CD4-positive, alpha-beta T cell treated with Interleukin-6 for 4 hours (primary cell): ENCODE results near the gene TSC22D1.

ENCODE experiments used
- DNase-seq: peaks from one replicate; pipeline ENCODE4 v3.0.0-alpha.2; 2020; ENCODE audit warnings: mixed read lengths

TSC22D1 gene

DNA sequence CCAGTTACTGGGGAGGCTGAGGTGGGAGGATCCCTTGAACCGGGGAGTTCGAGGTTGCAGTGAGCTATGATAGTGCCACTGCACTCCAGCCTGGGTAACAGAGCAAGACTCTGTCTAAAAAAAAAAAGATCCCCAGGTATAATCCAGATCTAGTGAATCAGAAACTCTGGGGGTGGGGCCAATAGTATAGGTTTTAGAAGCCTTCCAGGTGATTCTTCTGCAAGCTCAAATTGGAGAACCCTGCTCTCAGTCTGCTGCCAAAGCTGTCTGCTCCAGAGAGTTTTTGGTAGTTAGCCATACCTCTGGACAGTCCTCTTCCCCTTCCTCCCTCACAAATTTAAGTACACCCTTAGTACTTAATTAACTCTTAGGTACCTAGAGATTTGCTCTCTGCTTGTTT lies 174.6 kb downstream of the TSC22D1 start:
- DNase-seq, result no peak

DNA sequence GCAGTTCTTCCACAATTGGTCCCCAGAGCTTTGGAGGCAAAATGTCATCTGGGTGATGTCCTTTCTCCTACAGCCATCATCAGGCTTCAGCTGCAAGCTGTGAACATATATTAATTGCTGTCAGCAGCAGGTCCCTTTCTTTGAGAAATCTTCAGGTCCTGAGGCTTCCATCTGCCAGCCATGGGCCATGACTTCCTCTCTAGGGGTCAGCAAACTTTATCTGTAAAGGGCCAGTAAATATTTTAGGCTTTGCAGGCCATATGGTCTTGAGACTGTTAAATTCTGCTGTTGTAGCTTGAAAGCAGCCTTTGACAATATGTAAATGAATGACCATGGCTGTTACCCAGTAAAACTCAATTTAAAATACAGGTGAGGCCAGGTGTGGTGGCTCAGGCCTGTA lies 175.4 kb downstream of the TSC22D1 start:
- no peak for DNase-seq

GRCh38 chr13:44399074-44399473 lies 177.1 kb downstream of the TSC22D1 start:
- DNase-seq, result no peak

DNA sequence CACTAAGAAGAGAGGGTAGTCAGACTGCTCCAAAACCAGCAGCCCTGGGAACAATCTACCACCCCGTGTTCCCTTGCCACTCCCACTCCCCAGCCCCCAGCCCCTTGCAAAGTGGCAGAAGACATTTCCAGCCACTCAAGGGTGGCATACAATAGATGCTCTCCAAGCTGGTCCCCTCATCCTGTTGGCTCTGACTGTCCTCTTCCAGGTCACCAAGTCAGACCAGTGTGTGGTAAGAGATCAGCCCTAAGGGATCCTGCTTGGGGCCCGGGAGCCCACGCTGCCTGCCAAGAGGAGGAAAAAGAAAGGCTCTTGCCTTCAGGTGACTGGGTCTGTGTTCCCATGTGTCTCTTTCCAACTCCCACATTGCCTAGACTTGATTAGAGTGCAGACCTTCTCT lies 177.5 kb downstream of the TSC22D1 start:
- DNase-seq, result no peak

DNA sequence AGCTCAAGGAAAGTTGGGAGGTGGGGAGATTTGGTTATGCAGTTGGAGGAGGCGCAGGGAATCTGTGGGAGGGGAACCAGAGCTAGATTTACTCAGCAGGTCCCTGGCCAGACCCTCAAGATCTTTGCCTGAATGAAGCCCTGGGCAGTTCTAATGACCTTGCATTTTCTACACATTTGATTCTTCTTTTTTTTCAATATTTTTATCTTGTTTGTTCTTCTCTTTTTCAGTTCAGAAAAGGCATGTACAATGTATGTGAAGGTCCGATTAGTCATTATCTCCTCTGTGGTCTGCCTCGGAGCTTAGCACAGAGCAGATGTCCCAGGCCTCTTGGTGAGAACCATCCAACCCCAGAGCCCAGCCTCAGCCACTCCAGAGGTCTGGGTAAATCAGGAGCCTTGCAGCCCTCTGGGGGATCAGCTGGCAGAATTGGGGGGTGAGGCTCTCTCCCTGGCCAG lies 178.3 kb downstream of the TSC22D1 start:
- no peak for DNase-seq

DNA sequence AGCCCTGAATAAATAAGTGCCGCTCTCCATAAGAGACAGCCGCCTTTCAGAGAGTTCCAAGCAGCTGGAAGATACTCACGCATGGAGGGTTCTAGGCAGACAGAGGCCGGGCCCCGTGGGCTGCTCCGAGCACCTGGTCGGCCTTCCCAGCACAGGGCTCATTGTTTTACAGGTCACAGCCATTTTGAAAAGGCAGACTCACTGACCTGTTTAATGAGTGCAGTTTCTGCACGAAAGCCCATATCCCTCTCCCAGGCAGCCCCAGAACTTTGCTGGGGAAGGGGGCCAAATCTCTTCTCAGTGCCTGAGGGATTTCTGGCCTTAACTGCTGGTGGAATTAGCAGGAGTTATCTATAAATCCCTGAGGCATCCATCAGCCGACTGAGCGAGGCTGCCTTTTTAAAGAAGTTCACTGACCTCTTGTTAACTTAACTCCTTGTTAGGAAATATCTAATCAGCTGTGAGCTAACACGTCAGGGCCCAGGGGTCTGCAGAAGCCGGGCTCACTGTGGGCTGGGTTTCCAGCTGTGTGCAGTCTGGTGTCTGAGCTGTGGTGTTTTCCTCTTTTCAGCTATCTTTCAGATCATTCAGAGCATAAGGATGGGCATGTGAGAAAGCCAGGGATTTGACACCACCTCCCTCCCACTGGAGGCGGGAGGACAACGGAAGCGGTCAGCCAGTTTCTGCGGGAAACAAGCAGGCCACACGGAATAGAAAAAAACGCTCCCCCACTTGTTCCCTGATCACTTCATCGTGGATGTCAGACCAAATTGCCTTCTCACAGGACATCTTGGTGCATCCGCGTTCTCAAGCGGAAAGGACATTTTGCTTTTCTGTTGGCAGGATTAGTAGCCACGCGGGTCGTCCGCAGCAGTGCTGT lies 179.2 kb downstream of the TSC22D1 start:
- no peak for DNase-seq

GRCh38 chr13:44395976-44396694 lies 180.0 kb downstream of the TSC22D1 start:
- no peak for DNase-seq

DNA sequence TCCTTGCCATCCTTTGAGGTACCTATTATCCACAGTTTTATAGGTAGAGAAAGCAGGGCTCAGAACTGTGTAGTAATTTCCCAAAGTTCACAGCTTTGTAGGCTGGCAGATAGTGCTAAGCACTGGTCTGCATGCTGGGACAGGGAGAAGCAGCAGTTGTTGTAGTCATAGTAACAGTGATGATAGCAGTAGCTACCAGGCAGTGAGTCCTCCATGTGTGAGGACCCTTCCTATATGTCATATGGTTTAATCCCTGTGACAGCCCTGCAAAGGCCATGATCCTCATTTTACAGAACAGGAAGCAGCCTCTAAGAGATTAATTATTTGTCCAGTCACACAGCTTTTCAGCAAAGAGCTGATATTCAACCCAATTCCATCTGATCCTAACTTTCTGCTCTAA lies 181.5 kb downstream of the TSC22D1 start:
- DNase-seq, result no peak

GRCh38 chr13:44393391-44393790 lies 182.7 kb downstream of the TSC22D1 start:
- DNase-seq, result no peak

DNA sequence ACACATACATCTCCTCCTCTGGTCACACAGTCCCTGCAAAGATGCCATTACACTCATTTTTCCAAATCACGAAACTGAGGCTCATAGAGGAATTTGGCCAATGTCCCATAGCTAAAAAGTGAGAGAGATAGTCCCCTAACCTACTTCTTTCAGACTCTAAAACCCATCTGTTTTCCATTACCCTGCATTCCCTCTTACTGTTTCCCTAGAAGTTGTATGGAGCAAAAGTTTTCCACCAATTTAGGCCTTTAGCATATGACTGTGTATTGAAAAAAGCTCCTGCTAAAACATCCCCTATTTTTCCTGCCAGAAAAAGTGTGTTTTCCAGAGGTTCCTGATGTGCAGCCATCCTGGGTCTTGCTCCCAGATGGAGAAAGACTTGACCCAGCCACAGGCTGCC lies 186.3 kb downstream of the TSC22D1 start:
- DNase-seq, result no peak

DNA sequence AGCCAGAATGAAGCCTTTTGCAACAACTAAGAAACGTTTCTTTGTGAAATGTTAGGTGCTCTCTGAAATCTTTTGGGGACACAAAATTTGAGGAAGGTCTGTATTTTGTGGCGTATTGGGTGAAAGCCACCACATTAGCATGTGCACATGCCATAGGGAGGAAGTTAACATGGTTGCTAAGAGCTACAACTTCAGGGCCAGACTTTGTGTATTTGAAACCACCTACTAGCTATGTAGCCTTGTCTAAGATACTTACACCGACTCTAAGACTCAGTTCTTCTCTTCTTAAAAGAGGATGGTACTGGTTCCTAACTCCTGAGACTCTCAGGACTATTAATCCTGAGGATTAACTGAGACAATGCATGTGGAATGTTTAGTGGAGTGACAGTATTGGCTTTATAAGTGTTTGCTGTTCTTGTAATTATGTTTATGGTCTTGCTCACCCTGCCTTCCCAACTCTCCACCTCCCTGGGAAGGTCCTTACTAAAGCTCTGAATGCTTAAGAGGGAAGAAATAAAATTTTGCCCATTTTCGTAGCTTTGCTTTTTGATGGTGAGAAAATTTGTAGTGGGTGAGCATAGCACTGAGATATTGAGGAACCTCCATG lies 187.0 kb downstream of the TSC22D1 start:
- DNase-seq, result no peak

DNA sequence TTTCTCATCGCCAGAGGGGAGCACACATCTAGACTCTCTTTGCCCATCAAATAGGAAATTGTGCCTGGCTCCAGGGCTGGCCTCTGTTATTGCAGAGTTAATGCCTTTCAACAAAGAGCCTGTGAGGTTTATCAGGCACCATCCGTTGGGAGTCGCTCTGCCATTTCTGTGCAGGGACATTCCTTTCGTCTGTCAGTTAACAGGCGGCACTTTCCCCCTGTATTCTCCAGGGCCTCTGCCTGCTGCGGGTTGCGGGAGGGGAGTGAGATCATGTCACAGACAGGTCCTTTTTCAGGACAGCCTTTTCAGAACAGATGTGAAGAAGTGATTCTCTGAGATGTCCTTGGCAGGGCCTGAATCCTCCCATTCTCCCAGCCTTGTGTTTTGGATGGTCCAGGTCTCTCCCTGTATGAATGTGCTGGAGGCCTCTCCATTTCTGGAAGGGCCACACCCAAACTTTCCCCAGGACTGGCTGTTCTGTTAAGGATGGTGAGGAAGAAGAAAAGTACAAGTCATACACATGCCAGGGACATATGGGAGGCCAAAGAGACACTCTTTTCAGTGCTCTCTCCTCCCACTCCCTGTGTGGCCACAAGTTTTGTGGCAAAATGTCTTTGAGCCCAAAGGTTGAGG lies 187.6 kb downstream of the TSC22D1 start:
- no peak for DNase-seq

DNA sequence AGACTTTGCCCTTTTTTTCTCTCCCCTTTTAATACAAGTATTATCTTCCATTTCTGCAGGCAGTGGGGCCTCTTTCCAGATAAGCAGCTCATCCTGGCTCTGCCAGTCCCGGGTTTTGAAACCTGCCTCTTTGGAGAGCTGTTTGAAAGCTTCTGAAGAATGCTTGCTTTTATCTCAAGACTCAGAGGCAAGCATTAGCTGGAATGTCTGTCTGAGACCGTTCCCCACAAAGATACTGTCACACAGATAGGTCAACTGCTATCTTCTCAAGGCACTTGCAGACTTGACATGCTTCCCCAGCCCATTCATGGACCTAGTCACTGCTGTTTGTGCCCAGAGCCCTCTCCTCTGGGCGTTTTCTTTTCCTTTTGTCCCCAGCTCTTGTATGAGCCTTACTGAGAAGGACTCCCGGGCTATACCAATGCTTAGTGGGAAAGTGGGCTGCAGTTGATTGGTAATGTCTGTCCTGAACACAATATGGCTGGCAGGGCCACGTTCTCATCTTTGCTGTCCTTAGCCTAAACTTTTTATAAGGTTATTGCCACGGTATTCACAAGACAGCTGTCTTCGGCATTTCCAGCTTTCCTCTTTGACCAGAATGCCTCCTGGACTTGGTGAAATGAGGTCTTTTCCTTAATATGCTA lies 189.1 kb downstream of the TSC22D1 start:
- DNase-seq, result no peak

GRCh38 chr13:44385847-44386246 lies 190.3 kb downstream of the TSC22D1 start:
- DNase-seq, result no peak

DNA sequence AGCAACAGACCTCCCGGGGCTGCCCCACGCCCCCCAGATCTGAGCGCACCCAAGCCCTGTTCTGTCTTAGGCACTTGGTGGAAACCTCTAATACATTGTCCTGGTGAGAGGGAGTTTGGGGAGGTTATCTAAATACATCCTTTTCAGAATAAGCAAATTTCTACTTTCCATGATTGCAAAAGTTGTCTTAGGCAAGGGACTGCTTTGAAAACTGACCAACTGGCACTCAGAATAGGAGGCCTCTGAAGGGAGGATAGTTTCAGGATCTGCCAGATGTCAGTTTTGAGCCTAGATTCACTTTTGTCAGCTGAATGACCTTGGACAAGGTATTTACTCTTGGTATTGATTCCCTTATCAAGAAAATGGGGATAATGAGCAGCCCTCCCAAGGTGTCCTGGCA lies 190.7 kb downstream of the TSC22D1 start:
- no peak for DNase-seq

DNA sequence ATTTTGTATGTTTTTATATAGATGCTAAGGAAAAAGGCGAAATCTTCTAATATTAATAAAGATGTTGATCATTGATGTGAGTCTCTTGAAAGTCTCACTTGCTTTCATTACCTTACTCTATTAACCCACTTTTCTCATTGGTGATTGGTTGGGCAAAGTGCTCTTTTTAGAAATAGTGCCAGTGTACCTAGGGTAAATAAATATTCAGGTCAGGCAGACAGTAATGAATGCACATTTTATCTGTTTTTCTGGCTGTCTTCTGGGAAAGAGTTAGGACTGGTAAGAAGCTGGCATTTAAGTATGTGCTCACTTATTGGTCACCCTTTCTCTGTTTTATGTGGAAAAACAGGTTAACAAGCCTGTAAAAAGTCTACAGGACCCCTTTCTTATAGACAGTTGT lies 191.4 kb downstream of the TSC22D1 start:
- DNase-seq, result no peak

GRCh38 chr13:44383945-44384344 lies 192.2 kb downstream of the TSC22D1 start:
- DNase-seq, result no peak

DNA sequence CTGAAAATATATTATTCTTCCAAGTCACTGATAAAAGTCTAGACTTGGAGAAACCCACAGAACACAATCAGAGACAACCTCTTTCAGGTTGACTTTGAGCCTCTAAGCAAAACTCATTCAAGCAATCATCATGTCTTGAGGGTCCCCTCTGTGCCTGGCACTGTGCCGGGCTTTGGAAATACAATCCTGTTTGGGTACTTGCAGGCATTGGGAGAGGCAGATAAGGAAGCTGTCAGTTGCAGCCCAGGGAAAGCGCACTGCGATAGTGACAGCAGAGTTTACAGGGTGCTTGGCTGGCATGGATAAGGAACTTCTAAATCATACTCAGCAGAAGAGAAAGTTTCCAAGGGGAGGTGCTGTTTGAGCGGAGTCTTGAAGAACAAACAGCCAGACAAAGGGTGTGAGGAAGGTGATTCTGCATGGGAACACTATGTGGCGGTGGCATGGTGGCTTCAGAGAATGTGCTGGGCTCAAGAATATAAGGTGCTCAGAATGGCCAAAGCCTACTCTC lies 193.4 kb downstream of the TSC22D1 start:
- no peak for DNase-seq
